Stimulated activated CD8-positive, alpha-beta memory T cell treated with anti-CD3 and anti-CD28 coated beads, Interleukin-12 subunit alpha, Interleukin-12 subunit beta, amount 100 ng/mL, for 24 hours (primary cell): Measurements from ENCODE around the gene C4orf50.

Source experiments
- DNase-seq: peaks from one replicate; pipeline ENCODE4 v3.0.0-alpha.2; 2020; ENCODE audit errors: extremely low read depth

The C4orf50 gene

GRCh38 chr4:5943561-5943960 lies 74.7 kb downstream of the C4orf50 start:
- DNase-seq, result no peak

- no peak for DNase-seq
Observed at GRCh38 chr4:5942947-5943346, 75.3 kb downstream of the C4orf50 start.

GRCh38 chr4:5941601-5942000 lies 76.6 kb downstream of the C4orf50 start:
- DNase-seq, result no peak

- no peak for DNase-seq
Observed at GRCh38 chr4:5940470-5941203, 77.6 kb downstream of the C4orf50 start.

GRCh38 chr4:5933996-5934831 lies 84.0 kb downstream of the C4orf50 start:
- no peak for DNase-seq

GRCh38 chr4:5933116-5933515 lies 85.1 kb downstream of the C4orf50 start:
- no peak for DNase-seq

GRCh38 chr4:5932035-5932568 lies 86.1 kb downstream of the C4orf50 start:
- no peak for DNase-seq

GRCh38 chr4:5931526-5931925 lies 86.7 kb downstream of the C4orf50 start:
- no peak for DNase-seq

GRCh38 chr4:5930876-5931275 lies 87.4 kb downstream of the C4orf50 start:
- DNase-seq, result no peak

GRCh38 chr4:5930456-5930855 lies 87.8 kb downstream of the C4orf50 start:
- no peak for DNase-seq

- DNase-seq, result no peak
Observed at GRCh38 chr4:5928844-5929420, 89.3 kb downstream of the C4orf50 start.

- DNase-seq, result no peak
Observed at GRCh38 chr4:5928274-5928673, 90.0 kb downstream of the C4orf50 start.

- DNase-seq, result no peak
Observed at GRCh38 chr4:5927747-5928146, 90.5 kb downstream of the C4orf50 start.

- no peak for DNase-seq
Observed at GRCh38 chr4:5927116-5927515, 91.1 kb downstream of the C4orf50 start.

- no peak for DNase-seq
Observed at GRCh38 chr4:5926598-5926997, 91.6 kb downstream of the C4orf50 start.

- no peak for DNase-seq
Observed at GRCh38 chr4:5925419-5926200, 92.6 kb downstream of the C4orf50 start.

- no peak for DNase-seq
Observed at GRCh38 chr4:5924461-5925125, 93.6 kb downstream of the C4orf50 start.

- DNase-seq, result no peak
Observed at GRCh38 chr4:5923376-5923775, 94.9 kb downstream of the C4orf50 start.

GRCh38 chr4:5922556-5922955 lies 95.7 kb downstream of the C4orf50 start:
- no peak for DNase-seq

- DNase-seq, result no peak
Observed at GRCh38 chr4:5921981-5922380, 96.2 kb downstream of the C4orf50 start.
